HEK293 (cell line): ENCODE data around the gene ALG11.
A peak's percentile ranks its signal among the peaks of the same experiment; 100 is the strongest.

Experiments used
- CTCF ChIA-PET: fragments of 350-600 bp; formaldehyde crosslinking; extraction: SDS; loops from one replicate; lab custom pipeline; 2021; ENCODE audit warnings: antibody characterized with exemption; lab: Yijun Ruan, JAX
- POLR2A ChIA-PET: fragments of 300-600 bp; formaldehyde crosslinking; extraction: SDS; loops from one replicate; lab custom pipeline; 2020; ENCODE audit warnings: antibody characterized with exemption, inconsistent platforms; lab: Yijun Ruan, JAX
- H3K27ac ChIP-seq: fragments of 200-500 bp; sonication (Bioruptor generic); 2 replicates; pipeline ENCODE4 v1.5.1; 2014; ENCODE audit warnings: low read depth, low read length, control low read depth, inconsistent platforms; ENCODE audit errors: extremely low read depth
- H3K36me3 ChIP-seq, 2 experiments: fragments of 200-500 bp in 1 of 2; sonication (Bioruptor generic) in 1 of 2; 1 replicate in 1 of 2; 2 replicates in 1 of 2; pipeline ENCODE4 v1.5.1; 2014 to 2017; ENCODE audit warnings: inconsistent platforms in 2 of 2, low read length in 2 of 2; ENCODE audit not compliant: control insufficient read depth in 2 of 2, insufficient read depth in 1 of 2
- H3K4me1 ChIP-seq: fragments of 200-500 bp; sonication (Bioruptor generic); 2 replicates; pipeline ENCODE4 v1.5.1; 2014; ENCODE audit warnings: mild to moderate bottlenecking, low read length, inconsistent platforms; ENCODE audit not compliant: control insufficient read depth, insufficient read depth
- H3K4me3 ChIP-seq: 2 replicates; pipeline ENCODE4 v1.5.1; 2011; ENCODE audit warnings: low read depth, mild to moderate bottlenecking, control low read depth, low read length, moderate library complexity
- H3K9me3 ChIP-seq: fragments of 200-500 bp; sonication (Bioruptor generic); 2 replicates; pipeline ENCODE4 v1.5.1; 2014; ENCODE audit warnings: low read depth, low read length, inconsistent platforms; ENCODE audit not compliant: control insufficient read depth, insufficient read depth
- GLIS1 ChIP-seq: fragments of 450-650 bp; formaldehyde crosslinking; IDR thresholded peaks from 2 replicates; pipeline ENCODE4 v1.5.1; 2016; ENCODE audit warnings: missing biosample characterization, missing genetic modification characterization
- GLIS2 ChIP-seq: fragments of 450-650 bp; formaldehyde crosslinking; IDR thresholded peaks from 2 replicates; pipeline ENCODE4 v1.5.1; 2016; ENCODE audit warnings: missing biosample characterization, missing genetic modification characterization
- PRDM1 ChIP-seq: fragments of 450-650 bp; formaldehyde crosslinking; IDR thresholded peaks from 2 replicates; pipeline ENCODE4; 2016; ENCODE audit warnings: missing biosample characterization, missing genetic modification characterization
- SCRT1 ChIP-seq: fragments of 450-650 bp; formaldehyde crosslinking; IDR thresholded peaks from 2 replicates; pipeline ENCODE4 v1.5.1; 2016; ENCODE audit warnings: missing biosample characterization, missing genetic modification characterization, borderline replicate concordance
- ZFHX2 ChIP-seq: fragments of 450-650 bp; formaldehyde crosslinking; conservative IDR thresholded peaks from 2 replicates; pipeline ENCODE4 v1.5.1; 2016; ENCODE audit warnings: missing biosample characterization, missing genetic modification characterization
- ZIC2 ChIP-seq: fragments of 450-650 bp; formaldehyde crosslinking; IDR thresholded peaks from 2 replicates; pipeline ENCODE4 v1.5.1; 2016; ENCODE audit warnings: missing biosample characterization, missing genetic modification characterization
- ZNF174 ChIP-seq: fragments of 450-650 bp; formaldehyde crosslinking; IDR thresholded peaks from 2 replicates; pipeline ENCODE4 v1.5.0; 2017; ENCODE audit warnings: missing biosample characterization, mild to moderate bottlenecking, missing genetic modification characterization
- ZNF433 ChIP-seq: fragments of 450-650 bp; formaldehyde crosslinking; IDR thresholded peaks from 2 replicates; pipeline ENCODE4 v1.5.1; 2016; ENCODE audit warnings: missing biosample characterization, missing genetic modification characterization, low read depth
- ZNF530 ChIP-seq: fragments of 450-650 bp; formaldehyde crosslinking; IDR thresholded peaks from 2 replicates; pipeline ENCODE4 v1.5.1; 2016; ENCODE audit warnings: low read depth, missing biosample characterization, missing genetic modification characterization
- ZNF600 ChIP-seq: fragments of 450-650 bp; formaldehyde crosslinking; IDR thresholded peaks from 2 replicates; pipeline ENCODE4 v1.5.1; 2016; ENCODE audit warnings: missing biosample characterization, missing genetic modification characterization
- ZNF623 ChIP-seq: fragments of 450-650 bp; formaldehyde crosslinking; IDR thresholded peaks from 2 replicates; pipeline ENCODE4 v1.5.1; 2016; ENCODE audit warnings: missing biosample characterization, missing genetic modification characterization
- ZNF654 ChIP-seq: fragments of 450-650 bp; formaldehyde crosslinking; IDR thresholded peaks from 2 replicates; pipeline ENCODE4 v1.5.1; 2016; ENCODE audit warnings: low read depth, missing biosample characterization, missing genetic modification characterization
- ZNF670 ChIP-seq: fragments of 450-650 bp; formaldehyde crosslinking; IDR thresholded peaks from 2 replicates; pipeline ENCODE4 v1.5.1; 2016; ENCODE audit warnings: missing biosample characterization, missing genetic modification characterization, low read depth
- ZSCAN23 ChIP-seq: fragments of 450-650 bp; formaldehyde crosslinking; IDR thresholded peaks from 2 replicates; pipeline ENCODE4 v1.5.1; 2016; ENCODE audit warnings: missing biosample characterization, missing genetic modification characterization
- TF ChIP-seq, protein P1 (sequence below): fragments of 450-650 bp; formaldehyde crosslinking; IDR thresholded peaks from 2 replicates; pipeline ENCODE4 v1.5.1; 2016; ENCODE audit warnings: missing biosample characterization, missing genetic modification characterization
- TF ChIP-seq, protein P2 (sequence below): fragments of 450-650 bp; formaldehyde crosslinking; conservative IDR thresholded peaks from 2 replicates; pipeline ENCODE4 v1.5.1; 2016; ENCODE audit warnings: low read depth, missing biosample characterization, missing genetic modification characterization
- TF ChIP-seq, protein P3 (sequence below): fragments of 450-650 bp; formaldehyde crosslinking; IDR thresholded peaks from 2 replicates; pipeline ENCODE4 v1.5.1; 2016; ENCODE audit warnings: missing biosample characterization, missing genetic modification characterization
- TF ChIP-seq, protein P4 (sequence below): fragments of 450-650 bp; IDR thresholded peaks from 2 replicates; pipeline ENCODE4 v1.5.1; 2018; ENCODE audit warnings: missing biosample characterization, missing genetic modification characterization

Gene ALG11

DNA sequence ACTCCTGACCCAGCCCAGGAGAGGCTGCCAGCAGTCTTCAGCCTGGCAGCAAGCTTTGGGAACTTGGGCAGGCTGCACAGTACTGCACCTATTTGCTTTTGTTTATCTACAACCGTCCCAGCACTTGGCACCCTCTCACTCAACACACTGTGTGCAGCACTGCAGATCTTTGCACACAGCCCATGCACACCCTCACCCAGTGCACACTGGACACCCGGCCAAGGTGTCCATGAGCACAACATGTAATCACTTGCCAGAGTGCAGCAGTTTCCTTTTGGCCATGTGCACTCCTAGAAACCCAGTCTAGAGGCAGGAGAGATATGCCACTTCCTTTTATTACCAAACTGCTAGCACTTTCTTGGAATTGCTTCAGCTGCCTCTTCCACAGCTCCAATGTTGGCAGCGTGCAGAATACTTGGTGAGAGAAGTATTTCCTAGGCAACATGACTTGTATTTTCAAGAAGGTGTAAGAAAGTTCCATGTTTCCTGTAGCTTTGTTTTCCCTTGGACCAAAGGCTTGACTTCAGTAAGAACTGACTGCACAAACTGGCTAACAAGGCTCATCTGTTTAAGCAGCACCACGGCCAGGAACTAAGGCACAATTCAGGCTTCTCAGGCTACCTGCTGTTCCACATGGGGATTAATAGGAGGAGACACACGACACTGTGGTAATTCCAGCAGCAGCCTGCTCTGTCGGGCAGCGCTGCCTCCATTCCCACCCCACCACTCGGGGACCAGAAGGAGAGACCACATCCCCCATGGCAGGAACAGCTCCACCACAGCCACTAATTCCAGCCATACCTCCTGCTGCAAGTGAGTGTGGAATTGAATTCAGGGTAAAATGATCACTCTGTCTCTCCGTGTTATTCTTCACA, 16.3 kb upstream of the ALG11 start (continued):
- TF ChIP-seq ZNF654 (tag by site-specific recombination) (no peak), ZNF600 (tag by site-specific recombination) (peak; percentile 77), ZIC2 (tag by site-specific recombination) (peak; percentile 94), GLIS1 (tag by site-specific recombination) (peak; percentile 48), ZSCAN23 (tag by site-specific recombination) (no peak)
- TF ChIP-seq, protein P1, sequence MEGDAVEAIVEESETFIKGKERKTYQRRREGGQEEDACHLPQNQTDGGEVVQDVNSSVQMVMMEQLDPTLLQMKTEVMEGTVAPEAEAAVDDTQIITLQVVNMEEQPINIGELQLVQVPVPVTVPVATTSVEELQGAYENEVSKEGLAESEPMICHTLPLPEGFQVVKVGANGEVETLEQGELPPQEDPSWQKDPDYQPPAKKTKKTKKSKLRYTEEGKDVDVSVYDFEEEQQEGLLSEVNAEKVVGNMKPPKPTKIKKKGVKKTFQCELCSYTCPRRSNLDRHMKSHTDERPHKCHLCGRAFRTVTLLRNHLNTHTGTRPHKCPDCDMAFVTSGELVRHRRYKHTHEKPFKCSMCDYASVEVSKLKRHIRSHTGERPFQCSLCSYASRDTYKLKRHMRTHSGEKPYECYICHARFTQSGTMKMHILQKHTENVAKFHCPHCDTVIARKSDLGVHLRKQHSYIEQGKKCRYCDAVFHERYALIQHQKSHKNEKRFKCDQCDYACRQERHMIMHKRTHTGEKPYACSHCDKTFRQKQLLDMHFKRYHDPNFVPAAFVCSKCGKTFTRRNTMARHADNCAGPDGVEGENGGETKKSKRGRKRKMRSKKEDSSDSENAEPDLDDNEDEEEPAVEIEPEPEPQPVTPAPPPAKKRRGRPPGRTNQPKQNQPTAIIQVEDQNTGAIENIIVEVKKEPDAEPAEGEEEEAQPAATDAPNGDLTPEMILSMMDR (tag by site-specific recombination), result peak; percentile 52; the same call in 1 of the 2 replicates

DNA sequence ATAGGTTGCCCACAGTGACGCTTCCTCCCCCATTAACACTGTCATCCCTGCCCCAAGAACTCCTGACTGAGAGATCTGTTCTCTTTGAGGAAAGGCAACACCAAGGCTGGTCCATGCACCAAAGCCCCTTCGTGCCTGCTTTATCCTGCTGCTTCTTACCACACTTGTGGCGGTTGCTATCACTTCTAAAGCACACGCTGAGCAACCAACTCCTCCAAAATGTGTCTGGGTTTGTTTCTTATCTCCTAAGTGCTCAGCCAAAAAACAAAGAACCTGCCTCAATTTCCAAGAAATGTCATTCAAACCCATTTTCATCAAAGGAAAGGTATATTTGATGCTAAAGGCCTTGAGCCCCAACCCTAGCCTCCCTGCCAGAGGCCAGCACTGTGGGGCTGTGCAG, 15.6 kb upstream of the ALG11 start:
- no peaks in the 10 kb centered on the region for H3K9me3 ChIP-seq
- no peak overlapping the region for H3K4me3 ChIP-seq
- TF ChIP-seq SCRT1 (tag by site-specific recombination) (no peak), ZNF623 (tag by site-specific recombination) (no peak), GLIS1 (tag by site-specific recombination) (0 out of 2 replicates have a peak, but pooled peaks have one; percentile 1), GLIS2 (0 out of 2 replicates have a peak, but pooled peaks have one; percentile 1)
- POLR2A ChIA-PET, result no interaction called here
- peaks cover 14% of the 10 kb centered on the region for H3K4me1 ChIP-seq
- CTCF ChIA-PET, result no interaction called here
- H3K36me3 ChIP-seq, result no peaks in the 10 kb centered on the region
- H3K27ac ChIP-seq, result no peak overlapping the region

DNA sequence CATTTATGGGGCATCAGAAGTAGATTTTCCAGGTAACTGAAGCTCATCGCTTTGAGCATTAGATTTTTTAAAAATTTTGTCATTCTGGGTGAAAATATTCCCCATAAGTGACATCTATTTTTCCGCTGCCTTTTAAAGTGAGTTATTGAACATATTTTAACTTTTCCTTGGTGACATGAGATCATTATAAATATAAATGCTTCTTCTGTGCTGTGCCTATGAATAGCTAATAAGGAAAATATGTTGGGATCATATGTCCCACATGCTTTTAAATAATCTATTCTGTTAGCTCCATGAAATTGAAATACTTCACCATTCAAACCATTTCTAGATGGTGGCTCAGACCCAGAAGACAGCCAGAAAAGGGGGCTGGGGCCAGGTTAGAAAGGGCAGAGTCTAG, 15.0 kb upstream of the ALG11 start:
- no peak overlapping the region for H3K27ac ChIP-seq
- POLR2A ChIA-PET, result no interaction called here
- peaks cover 14% of the 10 kb centered on the region for H3K4me1 ChIP-seq
- H3K36me3 ChIP-seq, result no peaks in the 10 kb centered on the region
- CTCF ChIA-PET, result no interaction called here
- H3K4me3 ChIP-seq, result no peak overlapping the region
- TF ChIP-seq ZNF174 (tag by site-specific recombination), result no peak
- TF ChIP-seq, all 188 proteins: peak for 0
- no peaks in the 10 kb centered on the region for H3K9me3 ChIP-seq

DNA sequence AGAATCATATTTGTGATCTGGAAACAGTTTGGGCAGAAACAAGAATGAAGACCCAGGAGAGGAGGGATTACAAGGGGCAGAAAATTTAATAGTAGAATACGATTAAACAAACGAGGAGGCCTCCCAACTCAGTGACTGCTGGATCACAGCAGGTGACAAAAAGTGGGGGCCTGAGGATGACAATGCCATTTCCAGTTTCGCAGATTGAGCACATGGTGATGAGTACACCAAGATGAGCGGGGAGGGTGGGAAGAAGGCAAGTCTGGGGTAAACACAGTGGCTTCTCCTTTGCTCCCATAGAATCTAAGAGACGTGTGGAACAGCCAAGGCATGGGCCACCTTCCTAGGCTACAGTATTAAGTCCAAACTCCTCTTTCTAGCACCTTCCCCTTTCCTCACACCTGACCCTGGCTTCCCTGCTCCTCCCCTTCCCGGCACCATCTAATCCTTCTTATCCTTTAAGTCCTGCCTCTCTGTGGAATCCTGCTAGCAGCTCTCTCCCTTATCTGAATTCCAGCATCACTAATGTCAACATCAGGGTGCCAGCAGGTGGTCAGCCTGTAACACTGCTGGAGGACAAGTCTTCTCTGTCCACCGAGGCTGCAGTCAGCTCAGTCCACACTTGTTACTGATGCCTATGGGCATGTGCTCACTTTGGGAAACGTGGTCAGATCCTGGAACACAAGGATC, 14.4 kb upstream of the ALG11 start:
- POLR2A ChIA-PET, result no interaction called here
- CTCF ChIA-PET, result no interaction called here
- TF ChIP-seq, protein P2, sequence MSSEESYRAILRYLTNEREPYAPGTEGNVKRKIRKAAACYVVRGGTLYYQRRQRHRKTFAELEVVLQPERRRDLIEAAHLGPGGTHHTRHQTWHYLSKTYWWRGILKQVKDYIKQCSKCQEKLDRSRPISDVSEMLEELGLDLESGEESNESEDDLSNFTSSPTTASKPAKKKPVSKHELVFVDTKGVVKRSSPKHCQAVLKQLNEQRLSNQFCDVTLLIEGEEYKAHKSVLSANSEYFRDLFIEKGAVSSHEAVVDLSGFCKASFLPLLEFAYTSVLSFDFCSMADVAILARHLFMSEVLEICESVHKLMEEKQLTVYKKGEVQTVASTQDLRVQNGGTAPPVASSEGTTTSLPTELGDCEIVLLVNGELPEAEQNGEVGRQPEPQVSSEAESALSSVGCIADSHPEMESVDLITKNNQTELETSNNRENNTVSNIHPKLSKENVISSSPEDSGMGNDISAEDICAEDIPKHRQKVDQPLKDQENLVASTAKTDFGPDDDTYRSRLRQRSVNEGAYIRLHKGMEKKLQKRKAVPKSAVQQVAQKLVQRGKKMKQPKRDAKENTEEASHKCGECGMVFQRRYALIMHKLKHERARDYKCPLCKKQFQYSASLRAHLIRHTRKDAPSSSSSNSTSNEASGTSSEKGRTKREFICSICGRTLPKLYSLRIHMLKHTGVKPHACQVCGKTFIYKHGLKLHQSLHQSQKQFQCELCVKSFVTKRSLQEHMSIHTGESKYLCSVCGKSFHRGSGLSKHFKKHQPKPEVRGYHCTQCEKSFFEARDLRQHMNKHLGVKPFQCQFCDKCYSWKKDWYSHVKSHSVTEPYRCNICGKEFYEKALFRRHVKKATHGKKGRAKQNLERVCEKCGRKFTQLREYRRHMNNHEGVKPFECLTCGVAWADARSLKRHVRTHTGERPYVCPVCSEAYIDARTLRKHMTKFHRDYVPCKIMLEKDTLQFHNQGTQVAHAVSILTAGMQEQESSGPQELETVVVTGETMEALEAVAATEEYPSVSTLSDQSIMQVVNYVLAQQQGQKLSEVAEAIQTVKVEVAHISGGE (tag by site-specific recombination), result no peak
- TF ChIP-seq ZNF433, result no peak
- TF ChIP-seq PRDM1 (tag by site-specific recombination), result no peak
- TF ChIP-seq, protein P3, sequence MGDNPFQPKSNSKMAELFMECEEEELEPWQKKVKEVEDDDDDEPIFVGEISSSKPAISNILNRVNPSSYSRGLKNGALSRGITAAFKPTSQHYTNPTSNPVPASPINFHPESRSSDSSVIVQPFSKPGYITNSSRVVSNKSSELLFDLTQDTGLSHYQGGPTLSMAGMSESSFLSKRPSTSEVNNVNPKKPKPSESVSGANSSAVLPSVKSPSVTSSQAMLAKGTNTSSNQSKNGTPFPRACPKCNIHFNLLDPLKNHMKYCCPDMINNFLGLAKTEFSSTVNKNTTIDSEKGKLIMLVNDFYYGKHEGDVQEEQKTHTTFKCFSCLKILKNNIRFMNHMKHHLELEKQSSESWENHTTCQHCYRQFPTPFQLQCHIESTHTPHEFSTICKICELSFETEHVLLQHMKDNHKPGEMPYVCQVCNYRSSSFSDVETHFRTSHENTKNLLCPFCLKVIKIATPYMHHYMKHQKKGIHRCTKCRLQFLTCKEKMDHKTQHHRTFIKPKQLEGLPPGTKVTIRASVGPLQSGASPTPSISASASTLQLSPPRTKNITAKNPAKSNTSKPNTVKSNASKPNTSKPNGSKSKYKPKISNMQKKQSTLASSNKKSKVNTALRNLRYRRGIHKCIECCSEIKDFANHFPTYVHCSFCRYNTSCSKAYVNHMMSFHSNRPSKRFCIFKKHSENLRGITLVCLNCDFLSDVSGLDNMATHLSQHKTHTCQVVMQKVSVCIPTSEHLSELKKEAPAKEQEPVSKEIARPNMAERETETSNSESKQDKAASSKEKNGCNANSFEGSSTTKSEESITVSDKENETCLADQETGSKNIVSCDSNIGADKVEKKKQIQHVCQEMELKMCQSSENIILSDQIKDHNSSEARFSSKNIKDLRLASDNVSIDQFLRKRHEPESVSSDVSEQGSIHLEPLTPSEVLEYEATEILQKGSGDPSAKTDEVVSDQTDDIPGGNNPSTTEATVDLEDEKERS, result no peak
- TF ChIP-seq ZNF530 (tag by site-specific recombination), result no peak
- no peak for TF ChIP-seq ZFHX2 (tag by site-specific recombination)
- no peak for TF ChIP-seq ZNF670
- TF ChIP-seq, protein P4, sequence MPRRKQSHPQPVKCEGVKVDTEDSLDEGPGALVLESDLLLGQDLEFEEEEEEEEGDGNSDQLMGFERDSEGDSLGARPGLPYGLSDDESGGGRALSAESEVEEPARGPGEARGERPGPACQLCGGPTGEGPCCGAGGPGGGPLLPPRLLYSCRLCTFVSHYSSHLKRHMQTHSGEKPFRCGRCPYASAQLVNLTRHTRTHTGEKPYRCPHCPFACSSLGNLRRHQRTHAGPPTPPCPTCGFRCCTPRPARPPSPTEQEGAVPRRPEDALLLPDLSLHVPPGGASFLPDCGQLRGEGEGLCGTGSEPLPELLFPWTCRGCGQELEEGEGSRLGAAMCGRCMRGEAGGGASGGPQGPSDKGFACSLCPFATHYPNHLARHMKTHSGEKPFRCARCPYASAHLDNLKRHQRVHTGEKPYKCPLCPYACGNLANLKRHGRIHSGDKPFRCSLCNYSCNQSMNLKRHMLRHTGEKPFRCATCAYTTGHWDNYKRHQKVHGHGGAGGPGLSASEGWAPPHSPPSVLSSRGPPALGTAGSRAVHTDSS (tag by site-specific recombination), result no peak

More for the DNA sequence above, 14.4 kb upstream of the ALG11 start:
- Histone ChIP-seq H3K4me1 (peaks cover 14% of the 10 kb centered on the region), H3K27ac (no peak overlapping the region), H3K9me3 (no peaks in the 10 kb centered on the region), H3K36me3 (no peaks in the 10 kb centered on the region), H3K4me3 (no peak overlapping the region)
